Cardiac fibroblast (primary cell): ENCODE data around the gene ADAM12.

Experiments used
- DNase-seq, 2 donors: peaks; one replicate each; pipeline versions ENCODE4 v3.0.0 to v3.0.0-alpha.2; 2010; ENCODE audit warnings: low read depth in 2 of 2
- H3K4me3 ChIP-seq, 2 donors: replicated peaks in 1 of 2; 1 replicate in 1 of 2; 2 replicates in 1 of 2; pipeline ENCODE4 v1.5.1; 2011; ENCODE audit warnings: low read depth in 2 of 2, low read length in 2 of 2, mild to moderate bottlenecking in 2 of 2, moderate library complexity in 1 of 2
- CTCF ChIP-seq: IDR thresholded peaks from one replicate; pipeline ENCODE4 v1.5.1; 2011; ENCODE audit warnings: low read depth, mild to moderate bottlenecking, low read length, inconsistent platforms

The ADAM12 gene

GRCh38 chr10:126205486-126206205, 182.6 kb downstream of the ADAM12 start:
- H3K4me3 ChIP-seq = no peak overlapping the region
- no peak for DNase-seq
- TF ChIP-seq CTCF = no peak

DNA sequence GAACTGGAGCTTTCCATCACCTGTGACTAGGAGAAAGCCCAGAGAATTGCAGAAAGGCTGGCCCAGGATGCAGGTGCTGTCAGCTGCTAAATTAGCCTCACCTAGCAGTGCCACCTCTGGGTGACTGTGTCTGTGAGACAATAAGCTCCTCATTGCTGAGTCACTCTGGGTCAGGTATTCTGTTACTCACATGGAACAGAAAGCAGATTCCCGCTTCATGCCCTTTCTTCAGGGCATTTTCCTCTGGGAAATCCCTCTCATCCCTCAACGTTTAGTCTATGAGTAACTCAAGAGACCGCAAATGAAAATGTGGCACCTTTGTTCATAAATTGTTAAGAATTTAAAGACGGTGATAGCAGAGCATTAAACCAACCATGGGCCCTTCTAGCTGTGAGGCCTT, 184.0 kb downstream of the ADAM12 start:
- DNase-seq = no peak
- H3K4me3 ChIP-seq = no peak overlapping the region
- TF ChIP-seq CTCF = no peak

DNA sequence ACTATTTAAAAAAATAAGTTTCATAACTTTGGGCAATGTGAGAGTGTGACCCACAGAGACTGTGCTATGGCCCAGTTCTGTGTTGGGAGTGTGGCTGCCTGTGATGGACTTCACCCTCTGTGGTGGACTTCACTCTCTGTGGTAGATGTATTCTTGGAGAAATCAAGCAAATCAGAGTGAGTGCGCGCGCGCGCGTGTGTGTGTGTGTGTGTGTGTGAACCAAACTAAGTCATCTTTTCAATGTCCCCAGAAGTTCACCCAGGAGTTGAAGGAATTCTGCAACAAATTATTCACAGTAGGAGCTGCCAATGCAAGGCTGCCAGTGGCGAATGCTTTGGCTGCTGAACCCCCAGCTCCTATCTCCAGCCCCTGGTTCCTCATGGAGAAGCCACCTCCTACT, 184.5 kb downstream of the ADAM12 start:
- no peak for TF ChIP-seq CTCF
- no peak overlapping the region for H3K4me3 ChIP-seq
- no peak for DNase-seq

GRCh38 chr10:126201603-126202002, 186.7 kb downstream of the ADAM12 start:
- H3K4me3 ChIP-seq = no peak overlapping the region
- TF ChIP-seq CTCF = no peak
- DNase-seq = no peak

GRCh38 chr10:126199221-126199998, 188.9 kb downstream of the ADAM12 start:
- H3K4me3 ChIP-seq = no peak overlapping the region
- peak; percentile 94 to 99 for DNase-seq
- TF ChIP-seq CTCF = no peak

DNA sequence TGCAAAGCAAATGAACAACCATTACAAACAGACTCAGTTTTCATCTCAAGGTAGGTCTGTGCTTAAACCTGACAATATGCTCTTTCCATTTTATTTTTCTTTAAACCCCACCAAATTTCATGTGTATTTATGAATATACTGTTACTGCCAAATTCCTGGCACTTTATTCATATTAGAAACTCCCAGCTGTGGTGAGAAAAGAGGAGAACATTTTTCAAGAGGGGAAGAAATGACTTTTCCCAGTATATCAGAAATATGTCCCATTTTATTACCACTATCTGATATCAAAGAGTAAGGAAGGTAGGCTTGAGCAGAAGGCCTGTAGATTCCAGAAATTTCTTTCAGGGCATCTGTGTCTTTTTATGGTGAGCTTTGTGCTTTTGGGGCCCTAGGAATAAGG, 189.6 kb downstream of the ADAM12 start:
- no peak for TF ChIP-seq CTCF
- peak in 1 of 2 donors; percentile 30 for DNase-seq
- H3K4me3 ChIP-seq = no peak overlapping the region
